Upper lobe of left lung (tissue), 6 donors: ENCODE data around the gene RYR1. TPM values are rescaled to one million over a fixed set of nuclear protein-coding genes. Genes with fewer than 3 reads are reported as not detected.

Source experiments
- ATAC-seq, 2 donors: fragments of 200-7000 bp; cut with Tn5 transposase; one replicate each; pipeline ENCODE4 v1.9.1; 2022; ENCODE audit warnings: mild to moderate bottlenecking in 2 of 2, moderate library complexity in 2 of 2; ENCODE audit not compliant: low FRiP score in 2 of 2
- DNase-seq, 2 donors: peaks; one replicate each; pipeline ENCODE4 v3.0.0-alpha.2; 2019 to 2020
- H3K27ac ChIP-seq, 4 donors: fragments of 200-600 bp; sonication (generic); one replicate each; pipeline ENCODE4 v1.5.1; 2016 to 2019
- H3K27me3 ChIP-seq, 4 donors: fragments of 200-600 bp; sonication (generic); one replicate each; pipeline ENCODE4 v1.5.1; 2017 to 2019
- H3K36me3 ChIP-seq, 4 donors: fragments of 200-600 bp; sonication (generic); one replicate each; pipeline ENCODE4 v1.5.1; 2016 to 2019
- H3K4me1 ChIP-seq, 4 donors: fragments of 200-600 bp; sonication (generic); one replicate each; pipeline ENCODE4 v1.5.1; 2018 to 2019
- H3K4me3 ChIP-seq, 4 donors: fragments of 200-600 bp; sonication (generic); one replicate each; pipeline ENCODE4 v1.5.1; 2017 to 2019; ENCODE audit warnings: mild to moderate bottlenecking in 2 of 4, moderate library complexity in 1 of 4
- H3K9me3 ChIP-seq, 4 donors: fragments of 200-600 bp; sonication (generic); one replicate each; pipeline ENCODE4 v1.5.1; 2018 to 2019
- CTCF ChIP-seq, 6 experiments: fragments of 450-650 bp in 4 of 6; fragments of 200-600 bp in 2 of 6; sonication (generic) in 2 of 6; IDR thresholded peaks; one replicate each; pipeline ENCODE4 v1.5.1; 2016 to 2019; ENCODE audit warnings: antibody characterized with exemption in 6 of 6
- EP300 ChIP-seq, 4 donors: sonication (generic); formaldehyde crosslinking; IDR thresholded peaks; one replicate each; pipeline ENCODE4 v1.5.1; 2017; ENCODE audit warnings: antibody characterized with exemption in 4 of 4, control low read depth in 2 of 4
- POLR2A ChIP-seq, 4 donors: fragments of 450-650 bp; IDR thresholded peaks; one replicate each; pipeline ENCODE4 v1.5.1; 2016 to 2017; ENCODE audit warnings: antibody characterized with exemption in 4 of 4, mild to moderate bottlenecking in 2 of 4
- POLR2AphosphoS5 ChIP-seq, 2 donors: sonication (generic); formaldehyde crosslinking; IDR thresholded peaks; one replicate each; pipeline ENCODE4 v1.5.1; 2017; ENCODE audit warnings: antibody characterized with exemption in 2 of 2
- WGBS, 2 donors: methylation state at CpG; one replicate each; pipeline ENCODE4 v1.1.5; 2017 to 2018; 5-methylcytosine and 5-hydroxymethylcytosine counted together
- total RNA-seq, 6 donors: library from RNA; depleted of rRNA in 4 of 6; stranded (reverse); fragments of >200 nt in 4 of 6; gene quantifications; one replicate each; pipeline versions ENCODE4 v1.1.0 to v1.2.1, GENCODE V29; 2016 to 2021
- donor health status: DM: no; HTN: no; CAD: no; lungs with moderate emphysema.
- donor health status: DM: no; HTN: yes; CAD: no; lungs with severe emphysema.

The RYR1 gene
- total RNA-seq, 6 donors from 2014 or later = 1.1 to 22.0 (median 5.5) TPM

GRCh38 chr19:38400361-38400760, 33.1 kb upstream of the RYR1 start:
- Histone ChIP-seq H3K27ac (no peak overlapping the region), H3K36me3 (peaks cover 0 to 6% (median 3%) of the 10 kb centered on the region in 4 donors), H3K4me1 (peaks cover 8 to 24% (median 12%) of the 10 kb centered on the region in 4 donors), H3K4me3 (no peak overlapping the region), H3K27me3 (peaks cover 0 to 33% (median 6%) of the 10 kb centered on the region in 4 donors), H3K9me3 (no peaks in the 10 kb centered on the region)
- DNase-seq (no peak), ATAC-seq (no peak)
- TF ChIP-seq CTCF (IDR thresholded peaks at IDR 0.05) = no peak
- TF ChIP-seq EP300 (IDR thresholded peaks at IDR 0.05) = no peak
- TF ChIP-seq POLR2AphosphoS5 (IDR thresholded peaks at IDR 0.05) = no peak
- no peak for TF ChIP-seq POLR2A (IDR thresholded peaks at IDR 0.05)
- 73 to 81% methylated on average over 5 of the region's 5 CpGs for WGBS, 2 donors

GRCh38 chr19:38401148-38401547, 32.3 kb upstream of the RYR1 start:
- H3K4me3 ChIP-seq = no peak overlapping the region
- H3K4me1 ChIP-seq = peaks cover 8 to 17% (median 12%) of the 10 kb centered on the region in 4 donors
- H3K36me3 ChIP-seq = peaks cover 0 to 14% (median 3%) of the 10 kb centered on the region in 4 donors
- TF ChIP-seq POLR2AphosphoS5 (IDR thresholded peaks at IDR 0.05) = no peak
- H3K27ac ChIP-seq = no peak overlapping the region
- DNase-seq (no peak), ATAC-seq (no peak)
- peaks cover 0 to 26% (median under 1%) of the 10 kb centered on the region in 4 donors for H3K27me3 ChIP-seq
- WGBS, 2 donors = 76 to 80% methylated on average over 3 of the region's 3 CpGs
- H3K9me3 ChIP-seq = no peaks in the 10 kb centered on the region

- DNase-seq (no peak), ATAC-seq (peak in 1 of 2 donors; percentile 0)
- peaks cover 0 to 29% (median 9%) of the 10 kb centered on the region in 4 donors for H3K36me3 ChIP-seq
- H3K9me3 ChIP-seq = no peaks in the 10 kb centered on the region
- H3K27me3 ChIP-seq = peaks cover 0 to 11% (median 0%) of the 10 kb centered on the region in 4 donors
- no peak for TF ChIP-seq POLR2AphosphoS5 (IDR thresholded peaks at IDR 0.05)
- TF ChIP-seq EP300 (IDR thresholded peaks at IDR 0.05) = no peak
- TF ChIP-seq CTCF (IDR thresholded peaks at IDR 0.05) = no peak
- no peak for TF ChIP-seq POLR2A (IDR thresholded peaks at IDR 0.05)
- peak overlapping the region; percentile 4 to 98 (median 80) for H3K4me3 ChIP-seq
- H3K4me1 ChIP-seq = peaks cover 8 to 17% (median 12%) of the 10 kb centered on the region in 4 donors
- WGBS, 2 donors = 7% methylated on average over 17 to 18 of the region's 18 CpGs
- peak overlapping the region in 2 of 4 donors; percentile 93 to 95 for H3K27ac ChIP-seq
These were observed 30.9 kb upstream of the RYR1 start for GRCh38 chr19:38402623-38402966.

- H3K36me3 ChIP-seq = peaks cover 0 to 34% (median 10%) of the 10 kb centered on the region in 4 donors
- peaks cover 8 to 17% (median 12%) of the 10 kb centered on the region in 4 donors for H3K4me1 ChIP-seq
- TF ChIP-seq CTCF (IDR thresholded peaks at IDR 0.05) = peak; percentile 95 to 100 (median 100)
- peak in 1 of 4 donors; percentile 65 for TF ChIP-seq POLR2A (IDR thresholded peaks at IDR 0.05)
- peak; percentile 33 to 53 for TF ChIP-seq POLR2AphosphoS5 (IDR thresholded peaks at IDR 0.05)
- no peak for TF ChIP-seq EP300 (IDR thresholded peaks at IDR 0.05)
- no peaks in the 10 kb centered on the region for H3K9me3 ChIP-seq
- peak within 1 kb of the TSS; percentile 72 to 98 (median 84) for H3K4me3 ChIP-seq
- DNase-seq (peak; percentile 96 to 100), ATAC-seq (peak; percentile 97 to 99)
- peak within 1 kb of the TSS; percentile 75 to 95 (median 87) for H3K27ac ChIP-seq
- peaks cover 0 to 10% (median 0%) of the 10 kb centered on the region in 4 donors for H3K27me3 ChIP-seq
- WGBS, 2 donors = 0 to 1% methylated on average over 20 to 23 of the region's 82 CpGs
These were observed 30.4 kb upstream of the RYR1 start, which contains the start of gene FAM98C for GRCh38 chr19:38402967-38403674. Gene FAM98C (plus strand): TSS chr19:38403093. CDS start chr19:38403154, 61 bp downstream.

GRCh38 chr19:38404858-38405257, 28.6 kb upstream of the RYR1 start:
- Histone ChIP-seq H3K4me1 (peaks cover 8 to 17% (median 12%) of the 10 kb centered on the region in 4 donors), H3K4me3 (no peak overlapping the region), H3K27ac (no peak overlapping the region), H3K27me3 (no peaks in the 10 kb centered on the region), H3K9me3 (no peaks in the 10 kb centered on the region), H3K36me3 (peaks cover 0 to 42% (median 11%) of the 10 kb centered on the region in 4 donors)
- DNase-seq (no peak), ATAC-seq (no peak)
- TF ChIP-seq POLR2AphosphoS5 (IDR thresholded peaks at IDR 0.05) (no peak), EP300 (IDR thresholded peaks at IDR 0.05) (no peak), CTCF (IDR thresholded peaks at IDR 0.05) (no peak), POLR2A (IDR thresholded peaks at IDR 0.05) (no peak)
- 92 to 95% methylated on average over 6 of the region's 6 CpGs for WGBS, 2 donors
